ENCODE measurements around the gene ZNF579.
A peak's percentile ranks its signal among the peaks of the same experiment; 100 is the strongest.

ZNF579 gene

GRCh38 chr19:55549500-55550320, 30.9 kb downstream of the ZNF579 start:
- Histone ChIP-seq H3K79me2 (ENCODE audit: control insufficient read depth, insufficient read depth, low read length, unreplicated experiment) (no peaks in the 10 kb centered on the region), H3K27me3 (ENCODE audit: insufficient read depth, low read length) (no peaks in the 10 kb centered on the region), H3K4me3 (ENCODE audit: low read depth, low read length) (peak overlapping the region; percentile 53), H3K27ac (ENCODE audit: low read depth, low read length) (peak overlapping the region; percentile 98), H3K36me3 (ENCODE audit: insufficient read depth, low read length) (no peaks in the 10 kb centered on the region), H2AFZ (ENCODE audit: low read length, unreplicated experiment) (peak overlapping the region; percentile 69), H3K4me1 (ENCODE audit: control insufficient read depth, insufficient read depth, low read length, unreplicated experiment) (peaks cover 33% of the 10 kb centered on the region)

- Histone ChIP-seq H3K4me3 (ENCODE audit: low read depth, low read length) (no peak overlapping the region), H3K36me3 (ENCODE audit: insufficient read depth, low read length) (no peaks in the 10 kb centered on the region), H3K79me2 (ENCODE audit: control insufficient read depth, insufficient read depth, low read length, unreplicated experiment) (no peaks in the 10 kb centered on the region), H3K27ac (ENCODE audit: low read depth, low read length) (peak overlapping the region; percentile 70), H3K4me1 (ENCODE audit: control insufficient read depth, insufficient read depth, low read length, unreplicated experiment) (peaks cover 21% of the 10 kb centered on the region), H3K27me3 (ENCODE audit: insufficient read depth, low read length) (no peaks in the 10 kb centered on the region), H2AFZ (ENCODE audit: low read length, unreplicated experiment) (no peak overlapping the region)
Measured at GRCh38 chr19:55546822-55547614, 33.6 kb downstream of the ZNF579 start.

- no peaks in the 10 kb centered on the region for H3K27me3 ChIP-seq (ENCODE audit: insufficient read depth, low read length)
- peaks cover 21% of the 10 kb centered on the region for H3K4me1 ChIP-seq (ENCODE audit: control insufficient read depth, insufficient read depth, low read length, unreplicated experiment)
- H3K4me3 ChIP-seq (ENCODE audit: low read depth, low read length), result no peak overlapping the region
- H3K36me3 ChIP-seq (ENCODE audit: insufficient read depth, low read length), result no peaks in the 10 kb centered on the region
- H3K79me2 ChIP-seq (ENCODE audit: control insufficient read depth, insufficient read depth, low read length, unreplicated experiment), result no peaks in the 10 kb centered on the region
- no peak overlapping the region for H3K27ac ChIP-seq (ENCODE audit: low read depth, low read length)
- H2AFZ ChIP-seq (ENCODE audit: low read length, unreplicated experiment), result no peak overlapping the region
Measured at GRCh38 chr19:55546011-55546410, 34.6 kb downstream of the ZNF579 start.

GRCh38 chr19:55545443-55545842, 35.2 kb downstream of the ZNF579 start, which contains the start of gene SBK3:
TSS of gene SBK3 (minus strand) at chr19:55545543. CDS start at chr19:55545543, 0 bp downstream.
- no peaks in the 10 kb centered on the region for H3K27me3 ChIP-seq (ENCODE audit: insufficient read depth, low read length)
- no peak within 1 kb of the TSS for H2AFZ ChIP-seq (ENCODE audit: low read length, unreplicated experiment)
- no peak within 1 kb of the TSS for H3K27ac ChIP-seq (ENCODE audit: low read depth, low read length)

GRCh38 chr19:55544776-55545439, 35.7 kb downstream of the ZNF579 start:
- H3K36me3 ChIP-seq (ENCODE audit: insufficient read depth, low read length), result no peaks in the 10 kb centered on the region
- H3K27ac ChIP-seq (ENCODE audit: low read depth, low read length), result no peak overlapping the region
- H2AFZ ChIP-seq (ENCODE audit: low read length, unreplicated experiment), result no peak overlapping the region
- no peak overlapping the region for H3K4me3 ChIP-seq (ENCODE audit: low read depth, low read length)
- H3K4me1 ChIP-seq (ENCODE audit: control insufficient read depth, insufficient read depth, low read length, unreplicated experiment), result peaks cover 16% of the 10 kb centered on the region
- no peaks in the 10 kb centered on the region for H3K27me3 ChIP-seq (ENCODE audit: insufficient read depth, low read length)
- H3K79me2 ChIP-seq (ENCODE audit: control insufficient read depth, insufficient read depth, low read length, unreplicated experiment), result no peaks in the 10 kb centered on the region

More at GRCh38 chr19:55545443-55545842, 35.2 kb downstream of the ZNF579 start, which contains the start of gene SBK3:
- H3K79me2 ChIP-seq (ENCODE audit: control insufficient read depth, insufficient read depth, low read length, unreplicated experiment), result no peaks in the 10 kb centered on the region
- H3K36me3 ChIP-seq (ENCODE audit: insufficient read depth, low read length), result no peaks in the 10 kb centered on the region
- peaks cover 21% of the 10 kb centered on the region for H3K4me1 ChIP-seq (ENCODE audit: control insufficient read depth, insufficient read depth, low read length, unreplicated experiment)
- no peak within 1 kb of the TSS for H3K4me3 ChIP-seq (ENCODE audit: low read depth, low read length)

GRCh38 chr19:55544014-55544413, 36.6 kb downstream of the ZNF579 start:
- Histone ChIP-seq H3K27ac (ENCODE audit: low read depth, low read length) (no peak overlapping the region), H3K79me2 (ENCODE audit: control insufficient read depth, insufficient read depth, low read length, unreplicated experiment) (no peaks in the 10 kb centered on the region), H2AFZ (ENCODE audit: low read length, unreplicated experiment) (no peak overlapping the region), H3K4me1 (ENCODE audit: control insufficient read depth, insufficient read depth, low read length, unreplicated experiment) (peaks cover 11% of the 10 kb centered on the region), H3K36me3 (ENCODE audit: insufficient read depth, low read length) (no peaks in the 10 kb centered on the region), H3K4me3 (ENCODE audit: low read depth, low read length) (no peak overlapping the region), H3K27me3 (ENCODE audit: insufficient read depth, low read length) (no peaks in the 10 kb centered on the region)

GRCh38 chr19:55543567-55543966, 37.1 kb downstream of the ZNF579 start:
- H3K79me2 ChIP-seq (ENCODE audit: control insufficient read depth, insufficient read depth, low read length, unreplicated experiment), result no peaks in the 10 kb centered on the region
- H3K27ac ChIP-seq (ENCODE audit: low read depth, low read length), result no peak overlapping the region
- H3K27me3 ChIP-seq (ENCODE audit: insufficient read depth, low read length), result no peaks in the 10 kb centered on the region
- H3K36me3 ChIP-seq (ENCODE audit: insufficient read depth, low read length), result no peaks in the 10 kb centered on the region
- peaks cover 10% of the 10 kb centered on the region for H3K4me1 ChIP-seq (ENCODE audit: control insufficient read depth, insufficient read depth, low read length, unreplicated experiment)
- H2AFZ ChIP-seq (ENCODE audit: low read length, unreplicated experiment), result no peak overlapping the region
- no peak overlapping the region for H3K4me3 ChIP-seq (ENCODE audit: low read depth, low read length)

GRCh38 chr19:55542292-55542855, 38.3 kb downstream of the ZNF579 start:
- no peak overlapping the region for H3K4me3 ChIP-seq (ENCODE audit: low read depth, low read length)
- H3K36me3 ChIP-seq (ENCODE audit: insufficient read depth, low read length), result no peaks in the 10 kb centered on the region
- peaks cover 5% of the 10 kb centered on the region for H3K4me1 ChIP-seq (ENCODE audit: control insufficient read depth, insufficient read depth, low read length, unreplicated experiment)
- H3K27me3 ChIP-seq (ENCODE audit: insufficient read depth, low read length), result no peaks in the 10 kb centered on the region
- H3K79me2 ChIP-seq (ENCODE audit: control insufficient read depth, insufficient read depth, low read length, unreplicated experiment), result no peaks in the 10 kb centered on the region
- no peak overlapping the region for H2AFZ ChIP-seq (ENCODE audit: low read length, unreplicated experiment)
- no peak overlapping the region for H3K27ac ChIP-seq (ENCODE audit: low read depth, low read length)

- Histone ChIP-seq H2AFZ (ENCODE audit: low read length, unreplicated experiment) (no peak overlapping the region), H3K27ac (ENCODE audit: low read depth, low read length) (no peak overlapping the region), H3K4me1 (ENCODE audit: control insufficient read depth, insufficient read depth, low read length, unreplicated experiment) (no peaks in the 10 kb centered on the region), H3K4me3 (ENCODE audit: low read depth, low read length) (no peak overlapping the region), H3K36me3 (ENCODE audit: insufficient read depth, low read length) (no peaks in the 10 kb centered on the region), H3K27me3 (ENCODE audit: insufficient read depth, low read length) (no peaks in the 10 kb centered on the region), H3K79me2 (ENCODE audit: control insufficient read depth, insufficient read depth, low read length, unreplicated experiment) (no peaks in the 10 kb centered on the region)
Measured at GRCh38 chr19:55541091-55541490, 39.6 kb downstream of the ZNF579 start.

- H3K36me3 ChIP-seq (ENCODE audit: insufficient read depth, low read length), result no peaks in the 10 kb centered on the region
- H3K79me2 ChIP-seq (ENCODE audit: control insufficient read depth, insufficient read depth, low read length, unreplicated experiment), result no peaks in the 10 kb centered on the region
- no peak overlapping the region for H3K4me3 ChIP-seq (ENCODE audit: low read depth, low read length)
- H3K4me1 ChIP-seq (ENCODE audit: control insufficient read depth, insufficient read depth, low read length, unreplicated experiment), result no peaks in the 10 kb centered on the region
- H3K27me3 ChIP-seq (ENCODE audit: insufficient read depth, low read length), result no peaks in the 10 kb centered on the region
- no peak overlapping the region for H2AFZ ChIP-seq (ENCODE audit: low read length, unreplicated experiment)
- H3K27ac ChIP-seq (ENCODE audit: low read depth, low read length), result no peak overlapping the region
Measured at GRCh38 chr19:55540619-55541018, 40.0 kb downstream of the ZNF579 start.

Measured in ACC112 (cell line).